GM21717 (cell line): ENCODE results near the gene TAF12.
"Not testable (repeated sequence)": the region's sequence is repeated elsewhere in the genome, so short reads cannot be mapped to it uniquely, and the experiment has no call there.

Experiments
- ATAC-seq: cut with Tn5 transposase; IDR thresholded peaks from one replicate; pipeline ENCODE4 v1.9.1; 2021; ENCODE audit warnings: mild to moderate bottlenecking, moderate library complexity; ENCODE audit not compliant: unreplicated experiment

Gene TAF12

DNA sequence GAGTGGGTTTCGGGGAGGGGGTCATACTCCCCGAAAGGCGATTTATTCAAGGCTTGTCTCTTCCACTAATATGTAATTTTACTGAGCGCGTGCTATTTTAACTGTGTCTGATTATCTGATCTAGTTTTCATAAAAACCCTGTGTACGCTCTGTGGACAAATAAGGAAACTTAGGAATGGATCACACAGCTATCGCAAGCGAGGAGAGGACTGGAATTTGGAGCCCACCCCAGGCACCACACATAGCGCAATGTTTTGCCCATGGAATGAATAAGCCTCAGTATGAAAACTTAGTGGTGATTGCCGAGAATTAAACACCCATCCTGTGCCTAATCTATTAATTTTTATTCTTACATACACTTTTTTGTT lies 60.6 kb downstream of the TAF12 start:
- ATAC-seq = no peak

DNA sequence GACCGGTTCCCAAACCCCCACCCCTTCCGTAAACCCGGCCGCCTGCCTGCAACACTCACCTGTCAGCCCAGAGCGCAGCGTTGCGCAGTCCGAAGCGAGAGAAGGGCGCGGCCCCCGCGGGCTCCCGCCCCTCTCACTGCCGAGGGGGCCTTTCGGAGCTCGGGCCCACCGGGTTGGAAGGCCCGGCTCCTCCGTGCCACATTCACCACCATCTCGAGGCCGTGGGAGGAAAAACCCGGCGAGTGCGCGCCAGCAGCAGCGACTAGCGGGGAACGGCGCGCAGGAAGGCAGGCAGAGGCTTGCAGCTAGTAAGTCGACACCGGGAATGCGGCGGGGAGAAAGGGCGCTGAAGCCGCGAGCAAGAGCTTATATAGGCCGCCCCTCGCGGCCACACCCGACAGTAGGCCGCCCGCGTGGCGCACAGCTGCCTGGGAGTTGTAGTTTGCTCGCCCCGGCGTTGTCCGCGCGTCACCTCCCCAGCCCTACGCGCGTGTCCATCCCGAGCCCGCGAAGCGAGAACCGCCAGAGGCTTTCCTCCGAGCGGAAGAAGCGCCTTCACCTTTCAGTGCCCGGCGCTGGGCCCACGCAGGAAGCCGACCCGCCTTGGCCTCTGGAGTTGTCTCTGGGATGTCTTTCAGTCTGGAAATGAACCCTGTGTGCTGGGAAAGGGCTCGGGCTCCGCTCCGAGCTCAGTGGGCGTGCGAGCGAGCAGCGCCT lies 61.2 kb downstream of the TAF12 start:
- peak; percentile 87 for ATAC-seq

DNA sequence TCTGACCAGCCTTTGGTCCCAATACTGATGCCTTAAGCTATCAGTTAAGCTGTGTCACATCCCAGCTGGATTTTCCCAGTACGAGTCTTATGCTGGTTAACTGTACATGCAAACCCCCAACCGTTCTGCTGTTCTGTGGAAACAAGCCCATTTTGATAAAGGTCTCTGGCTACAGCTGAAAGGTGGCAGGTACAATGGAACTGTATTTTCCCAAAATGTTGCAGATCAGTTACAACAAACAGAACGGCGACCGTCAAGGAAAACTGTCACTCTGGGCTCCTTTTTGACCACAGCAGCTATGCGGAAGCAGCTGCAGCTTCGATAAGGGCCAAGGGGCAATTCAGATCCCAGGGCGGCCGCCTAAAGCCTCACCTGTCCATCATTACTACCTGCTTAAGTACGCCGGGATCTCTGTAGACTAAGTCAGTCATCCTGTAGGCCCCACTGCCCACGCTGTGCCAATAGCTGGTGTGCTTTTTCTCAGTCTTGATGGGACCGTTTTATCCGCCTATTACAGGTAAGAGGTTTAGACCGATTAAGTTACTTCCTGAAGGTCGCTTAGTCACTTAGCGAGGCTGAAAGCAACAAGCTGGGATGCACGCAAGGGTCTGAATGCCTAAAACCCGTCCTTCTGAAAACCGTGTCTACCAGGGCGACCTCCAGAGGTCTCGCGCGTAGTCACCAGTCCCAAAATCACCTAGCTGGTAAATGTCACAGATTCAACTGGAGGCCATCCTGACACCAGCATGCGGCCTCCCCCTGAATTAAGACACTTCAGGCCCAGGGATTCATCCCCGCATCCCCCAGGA lies 61.9 kb downstream of the TAF12 start:
- ATAC-seq = peak; percentile 27

GRCh38 chr1:28579401-28579800 lies 63.5 kb downstream of the TAF12 start:
- ATAC-seq = no peak

DNA sequence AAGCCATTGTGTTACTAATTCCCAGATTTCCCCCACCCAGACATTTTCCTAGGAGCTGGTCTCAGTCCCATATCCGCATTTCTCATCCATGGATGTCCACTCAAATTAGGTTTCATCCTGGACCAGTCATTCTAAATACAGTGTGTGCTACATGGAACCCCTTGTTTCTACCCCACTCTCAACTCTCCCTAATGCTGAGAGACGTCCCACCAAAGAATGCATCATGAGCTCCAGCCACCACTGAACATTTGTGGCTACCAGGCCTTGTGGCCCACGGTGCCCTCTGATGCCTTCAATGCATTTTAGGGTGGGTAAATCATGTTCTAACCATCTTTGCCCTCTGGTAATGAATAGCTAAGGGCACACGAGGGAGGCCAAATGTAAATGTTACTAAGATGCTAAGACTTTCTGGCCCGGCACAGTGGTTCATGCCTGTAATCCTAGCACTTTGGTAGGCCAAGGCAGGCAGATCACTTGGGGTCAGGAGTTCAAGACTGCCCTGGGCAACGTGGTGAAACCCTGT lies 64.1 kb downstream of the TAF12 start:
- no peak for ATAC-seq

DNA sequence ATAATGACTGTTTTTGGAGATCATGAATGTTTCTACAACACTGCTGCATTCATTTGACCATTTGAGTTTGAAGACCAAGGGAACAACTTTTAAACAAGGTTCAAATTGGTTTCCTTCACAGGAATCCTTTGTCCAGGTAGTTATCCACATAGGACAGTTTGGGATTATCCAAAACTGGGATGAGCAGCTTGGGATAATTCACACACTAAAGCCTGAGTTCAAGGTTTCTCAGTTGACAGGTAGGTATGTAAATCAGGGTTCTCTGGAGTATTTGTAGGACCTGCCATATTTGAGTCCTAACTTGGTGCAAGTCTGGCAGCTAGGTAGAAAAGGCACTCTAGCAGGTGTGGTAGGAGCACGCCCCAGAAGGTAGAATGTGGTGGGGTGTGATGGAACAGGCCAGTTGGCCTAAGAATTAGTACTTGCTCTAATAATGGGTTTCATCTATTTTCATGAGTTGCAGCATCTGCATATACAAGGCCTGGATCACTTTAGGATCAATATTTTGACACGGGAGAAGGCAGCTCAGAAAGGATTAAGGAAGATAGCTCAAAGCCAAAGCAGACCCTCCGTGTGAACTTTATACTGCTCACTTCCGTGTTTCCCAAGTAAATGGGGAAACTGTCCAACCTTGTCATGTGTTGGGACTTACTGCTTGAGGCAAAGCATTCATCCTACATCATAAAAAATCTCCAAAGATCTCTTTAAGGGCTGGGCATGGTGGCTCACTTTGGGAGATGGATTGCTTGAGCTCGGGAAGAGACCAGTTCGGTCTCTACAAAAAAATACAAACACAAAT lies 64.9 kb downstream of the TAF12 start:
- ATAC-seq = no peak

GRCh38 chr1:28577052-28577678 lies 65.7 kb downstream of the TAF12 start:
- ATAC-seq = no peak

- no peak for ATAC-seq
These were observed 69.3 kb downstream of the TAF12 start for GRCh38 chr1:28573564-28573963.

- ATAC-seq = not testable (repeated sequence)
These were observed 70.0 kb downstream of the TAF12 start for GRCh38 chr1:28572891-28573290.

DNA sequence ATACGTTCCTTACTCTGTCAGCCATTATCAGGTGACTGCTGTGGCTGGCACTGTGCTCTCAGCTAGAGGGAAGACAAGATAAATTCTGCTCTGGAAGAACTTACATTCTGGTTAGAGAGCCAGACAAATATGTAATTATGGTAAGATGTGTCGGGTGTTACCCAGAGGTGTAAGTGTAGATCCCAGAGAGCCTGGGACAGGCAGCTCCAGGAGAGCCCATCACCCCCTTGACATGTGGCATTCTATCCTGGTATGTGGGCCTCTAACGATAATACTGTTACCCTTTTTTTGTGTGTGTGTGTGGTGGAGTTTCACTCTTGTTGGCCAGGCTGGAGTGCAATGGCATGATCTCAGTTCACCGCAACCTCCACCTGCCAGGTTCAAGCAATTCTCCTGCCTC lies 71.0 kb downstream of the TAF12 start:
- no peak for ATAC-seq

DNA sequence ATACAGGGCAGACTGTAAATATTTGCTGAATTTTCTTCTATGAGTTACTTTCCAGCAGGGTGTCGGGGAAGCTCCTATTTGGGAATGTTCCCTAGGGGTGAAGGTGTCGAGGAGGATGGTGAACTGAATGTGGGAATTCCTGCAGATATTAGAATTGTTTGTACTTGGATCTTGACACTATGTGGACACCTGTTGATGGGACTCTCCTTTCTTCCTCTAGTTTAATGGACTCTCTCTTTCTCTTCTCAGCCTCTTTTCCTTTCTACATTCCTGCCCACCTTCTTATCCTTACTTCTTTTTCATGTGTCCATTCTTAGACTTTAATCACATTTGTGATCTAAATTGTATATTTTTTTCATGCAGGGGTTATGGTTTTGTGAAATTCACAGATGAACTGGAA lies 75.9 kb downstream of the TAF12 start:
- ATAC-seq = no peak

- no peak for ATAC-seq
These were observed 77.1 kb downstream of the TAF12 start for GRCh38 chr1:28565726-28566125.

GRCh38 chr1:28565040-28565439 lies 77.8 kb downstream of the TAF12 start:
- no peak for ATAC-seq

- ATAC-seq = no peak
These were observed 78.6 kb downstream of the TAF12 start for GRCh38 chr1:28564310-28564709.

DNA sequence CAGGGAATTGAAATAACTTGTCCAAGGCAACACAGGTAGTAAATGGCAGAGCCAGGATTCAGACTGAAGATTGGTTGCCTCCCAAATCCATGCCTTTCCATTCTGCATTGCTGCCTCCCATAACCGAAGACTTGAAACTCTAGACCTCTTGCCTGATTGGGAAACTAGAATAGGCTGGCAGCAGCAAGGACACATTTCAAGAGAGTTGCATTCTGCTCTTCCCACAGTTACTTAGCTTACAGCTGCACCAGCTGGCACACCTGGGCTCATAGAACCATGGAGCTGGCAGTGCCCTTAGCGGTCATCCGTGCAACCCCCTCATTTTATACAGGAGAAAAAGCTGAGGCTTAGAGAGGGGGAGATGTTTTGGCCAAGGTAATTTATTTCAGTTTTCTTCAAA lies 82.0 kb downstream of the TAF12 start:
- ATAC-seq = no peak
